ENCODE data around the gene NPR2. TPM values are rescaled to one million over a fixed set of nuclear protein-coding genes. Genes with fewer than 3 reads are reported as not detected.

NPR2 gene
- total RNA-seq, 1 experiment from 2014 or later: 10.1 TPM

GRCh38 chr9:35753466-35753865, 37.9 kb upstream of the NPR2 start:
- TF ChIP-seq HMGXB4 (CRISPR knock-in tag; IDR thresholded peaks at IDR 0.05) (no peak), ZNF671 (CRISPR knock-in tag; IDR thresholded peaks at IDR 0.05) (no peak), ZNF138 (CRISPR knock-in tag; conservative IDR thresholded peaks at IDR 0.05) (no peak), OVOL2 (CRISPR knock-in tag; IDR thresholded peaks at IDR 0.05; ENCODE audit: borderline replicate concordance) (no peak)
- Mint-ChIP-seq H3K4me3 (no peak overlapping the region), H3K36me3 (peaks cover 21% of the 10 kb centered on the region), H3K27me3 (ENCODE audit: low read depth) (no peaks in the 10 kb centered on the region), H3K27ac (no peak overlapping the region), H3K4me1 (peaks cover 19% of the 10 kb centered on the region), H3K9me3 (no peaks in the 10 kb centered on the region)
- ChIA-PET POLR2A (no interaction called here), CTCF (interaction anchor here (0.6 to 1.5 kb wide), 2 partner anchors 57 to 724 kb away, joined by 3 to 4 read pairs; no protein-coding TSS in a partner anchor)
- ATAC-seq (no peak), DNase-seq (ENCODE audit: low spot score) (no peak)

- no peaks in the 10 kb centered on the region for H3K9me3 Mint-ChIP-seq
- H3K27ac Mint-ChIP-seq: no peak within 1 kb of the TSS
- ChIA-PET CTCF (interaction anchor here (1.4 to 3.1 kb wide), 3 partner anchors 23 to 128 kb away, joined by 3 to 27 read pairs (median 4); partner anchors contain the start of genes CREB3 and TLN1), POLR2A (no interaction called here)
- ATAC-seq (no peak), DNase-seq (ENCODE audit: low spot score) (no peak)
- no peak within 1 kb of the TSS for H3K4me3 Mint-ChIP-seq
- TF ChIP-seq CBFB (CRISPR knock-in tag; IDR thresholded peaks at IDR 0.05; ENCODE audit: low read depth): no peak
- no peaks in the 10 kb centered on the region for H3K27me3 Mint-ChIP-seq (ENCODE audit: low read depth)
- peaks cover 24% of the 10 kb centered on the region for H3K4me1 Mint-ChIP-seq
- H3K36me3 Mint-ChIP-seq: peaks cover 21% of the 10 kb centered on the region
These were observed 37.1 kb upstream of the NPR2 start, which contains the start of gene MSMP for GRCh38 chr9:35754264-35754663. Gene MSMP, minus strand, starts transcription at chr9:35754276. Its CDS starts 147 bp downstream, at chr9:35754129.

- no peaks in the 10 kb centered on the region for H3K27me3 Mint-ChIP-seq (ENCODE audit: low read depth)
- no peak overlapping the region for H3K4me3 Mint-ChIP-seq
- no peaks in the 10 kb centered on the region for H3K9me3 Mint-ChIP-seq
- ChIA-PET CTCF (interaction anchor here (1.4 to 3.1 kb wide), 4 partner anchors 23 to 127 kb away, joined by 3 to 27 read pairs (median 14); partner anchors contain the start of genes CREB3 and TLN1), POLR2A (no interaction called here)
- H3K27ac Mint-ChIP-seq: no peak overlapping the region
- DNase-seq (ENCODE audit: low spot score) (no peak), ATAC-seq (no peak)
- no peak for TF ChIP-seq ETV6 (CRISPR knock-in tag; IDR thresholded peaks at IDR 0.05)
- TF ChIP-seq ZMAT4 (CRISPR knock-in tag; IDR thresholded peaks at IDR 0.05): no peak
- TF ChIP-seq ZNF416 (CRISPR knock-in tag; IDR thresholded peaks at IDR 0.05): no peak
- TF ChIP-seq ATF3 (CRISPR knock-in tag; conservative IDR thresholded peaks at IDR 0.05): no peak
- TF ChIP-seq FOXP1 (CRISPR knock-in tag; IDR thresholded peaks at IDR 0.05; ENCODE audit: borderline replicate concordance): no peak
- TF ChIP-seq ZNF121 (CRISPR knock-in tag; IDR thresholded peaks at IDR 0.05): no peak
- no peak for TF ChIP-seq CBFB (CRISPR knock-in tag; IDR thresholded peaks at IDR 0.05; ENCODE audit: low read depth)
- TF ChIP-seq ZNF219 (CRISPR knock-in tag; IDR thresholded peaks at IDR 0.05; ENCODE audit: borderline replicate concordance): no peak
- no peak for TF ChIP-seq USF1 (CRISPR knock-in tag; IDR thresholded peaks at IDR 0.05)
- TF ChIP-seq ERG (CRISPR knock-in tag; IDR thresholded peaks at IDR 0.05): no peak
- no peak for TF ChIP-seq AR (CRISPR knock-in tag; IDR thresholded peaks at IDR 0.05)
- no peak for TF ChIP-seq E2F5 (CRISPR knock-in tag; IDR thresholded peaks at IDR 0.05)
- TF ChIP-seq ZNF671 (CRISPR knock-in tag; IDR thresholded peaks at IDR 0.05): no peak
- TF ChIP-seq GTF2I (CRISPR knock-in tag; conservative IDR thresholded peaks at IDR 0.05): no peak
- no peak for TF ChIP-seq ZNF425 (CRISPR knock-in tag; conservative IDR thresholded peaks at IDR 0.05)
- no peak for TF ChIP-seq ATF1 (CRISPR knock-in tag; IDR thresholded peaks at IDR 0.05)
- H3K36me3 Mint-ChIP-seq: peaks cover 21% of the 10 kb centered on the region
- H3K4me1 Mint-ChIP-seq: peaks cover 26% of the 10 kb centered on the region
These were observed 36.3 kb upstream of the NPR2 start for GRCh38 chr9:35755071-35755470.

All from WTC11 (cell line).